Measurements from ENCODE around the gene OTUD6A.

GRCh38 chrX:70025464-70025863 is 36.8 kb upstream of the OTUD6A start:
- no peak for TF ChIP-seq CTCF (IDR thresholded peaks at IDR 0.05; ENCODE audit: low read depth, low read length)
- TF ChIP-seq POLR2A (IDR thresholded peaks at IDR 0.05; ENCODE audit: extremely low read depth, insufficient read length), result no peak
- no peak for TF ChIP-seq MAX (IDR thresholded peaks at IDR 0.05; ENCODE audit: low read depth, low read length)
- TF ChIP-seq MYC (IDR thresholded peaks at IDR 0.05; ENCODE audit: low read depth, low read length), result no peak

Measured in NB4 (cell line).